HL-60/S4 (cell line): ENCODE data around the gene LBX1.
"Not testable (repeated sequence)": the region's sequence is repeated elsewhere in the genome, so short reads cannot be mapped to it uniquely, and the experiment has no call there.

Experiments
- in situ Hi-C: fragments of 300-500 bp; cut with MboI; formaldehyde crosslinking; loops from 2 replicates; pipeline ENCODE4 v1.14.3; 2022; ENCODE audit warnings: low sequenced_read_pairs

LBX1 gene

DNA sequence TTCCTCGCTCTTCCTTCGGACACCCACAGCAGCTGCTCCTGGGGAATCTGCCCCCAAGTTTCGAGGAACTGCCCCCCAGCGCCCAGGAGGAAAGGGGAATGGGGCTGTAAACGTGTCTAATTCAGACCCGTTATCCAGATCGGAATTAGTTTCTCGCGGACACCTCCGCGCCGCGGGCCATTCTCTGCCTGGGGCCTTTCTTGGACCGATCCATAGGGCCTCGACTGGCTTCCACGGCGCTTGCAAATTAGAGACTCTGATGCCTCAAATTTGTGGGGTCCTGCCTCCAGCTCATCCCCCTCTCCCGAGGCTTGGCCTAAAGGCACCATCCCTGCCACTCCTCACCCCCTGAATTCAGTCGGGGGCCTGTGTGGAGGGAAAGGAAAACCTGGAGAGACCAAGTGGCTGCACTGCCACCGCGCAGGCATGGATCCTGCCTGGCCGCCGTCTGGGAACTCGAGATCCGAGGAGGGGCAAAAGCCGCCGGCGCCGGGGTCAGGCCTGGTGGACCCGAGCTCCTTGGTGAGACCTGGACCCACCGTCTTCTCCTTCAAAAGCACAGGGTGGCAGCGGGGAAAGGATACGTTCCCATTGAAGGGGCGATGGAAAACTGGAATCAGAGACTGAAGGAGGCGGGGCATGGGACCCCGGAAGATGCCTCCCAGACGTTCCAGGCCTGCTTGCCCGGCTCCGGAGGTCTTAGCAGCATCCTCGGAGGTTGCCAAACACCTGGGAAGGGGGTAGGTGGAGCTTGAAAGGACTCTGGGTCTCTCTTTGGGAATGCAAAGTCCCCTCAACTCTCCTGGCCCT lies 13.7 kb downstream of the LBX1 start:
- in situ Hi-C loops: loop anchor here (25.0 kb wide), 1 partner anchor 347 kb away; no protein-coding TSS in a partner anchor

DNA sequence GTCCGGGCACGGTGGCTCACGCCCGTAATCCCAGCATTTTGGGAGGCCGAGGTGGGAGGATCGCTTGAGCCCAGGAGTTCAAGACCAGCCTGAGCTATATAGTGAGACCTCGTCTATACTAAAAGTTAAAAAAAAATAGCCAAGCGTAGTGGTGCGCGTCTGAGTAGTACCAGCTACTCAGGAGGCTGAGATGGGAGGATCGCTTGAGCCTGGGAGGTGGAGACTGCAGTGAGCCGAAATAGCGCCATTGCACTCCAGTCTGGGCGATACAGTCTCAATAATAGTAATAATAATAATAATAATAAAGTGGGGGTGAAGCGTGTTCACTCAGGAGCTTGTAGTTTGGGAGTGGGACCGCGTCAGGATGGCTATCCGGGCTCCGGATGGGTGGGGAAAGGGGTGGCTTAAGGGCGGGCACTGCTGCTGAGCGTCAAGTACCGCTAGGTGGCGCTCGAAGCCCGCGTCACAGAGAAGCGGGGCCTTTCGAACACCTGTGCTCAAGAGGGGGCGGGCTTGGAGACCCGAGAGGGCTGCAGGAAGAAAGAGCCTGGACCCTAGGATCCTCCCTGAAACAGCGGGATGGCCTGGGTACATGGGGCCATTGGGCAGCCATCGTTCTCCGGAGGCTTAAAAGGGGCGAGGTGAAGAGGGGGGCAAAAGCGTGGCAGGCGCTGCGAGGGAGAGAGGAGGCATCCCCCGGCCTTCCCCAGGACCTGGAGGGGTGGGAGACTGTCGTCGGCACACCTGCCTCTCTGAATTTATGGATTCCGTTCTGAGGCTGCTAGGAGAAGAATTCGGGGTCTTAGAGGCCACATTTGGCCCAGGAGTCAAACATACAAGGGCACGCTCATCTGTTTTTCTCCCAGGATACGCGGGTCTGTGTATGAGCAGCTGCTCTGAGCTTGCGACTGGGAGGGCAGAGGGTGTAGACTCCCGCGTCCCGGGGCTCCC lies 14.5 kb downstream of the LBX1 start:
- in situ Hi-C loops: loop anchor here (25.0 kb wide), 1 partner anchor 348 kb away; no protein-coding TSS in a partner anchor

- in situ Hi-C loops: loop anchor here (25.0 kb wide), 1 partner anchor 354 kb away; no protein-coding TSS in a partner anchor
Observed at GRCh38 chr10:101208543-101208942, 20.7 kb downstream of the LBX1 start.

- in situ Hi-C loops: loop anchor here (25.0 kb wide), 1 partner anchor 355 kb away; no protein-coding TSS in a partner anchor
Observed at GRCh38 chr10:101207026-101207425, 22.2 kb downstream of the LBX1 start.

- in situ Hi-C loops: loop anchor here (25.0 kb wide), 1 partner anchor 360 kb away; no protein-coding TSS in a partner anchor
Observed at GRCh38 chr10:101202667-101203066, 26.6 kb downstream of the LBX1 start.

DNA sequence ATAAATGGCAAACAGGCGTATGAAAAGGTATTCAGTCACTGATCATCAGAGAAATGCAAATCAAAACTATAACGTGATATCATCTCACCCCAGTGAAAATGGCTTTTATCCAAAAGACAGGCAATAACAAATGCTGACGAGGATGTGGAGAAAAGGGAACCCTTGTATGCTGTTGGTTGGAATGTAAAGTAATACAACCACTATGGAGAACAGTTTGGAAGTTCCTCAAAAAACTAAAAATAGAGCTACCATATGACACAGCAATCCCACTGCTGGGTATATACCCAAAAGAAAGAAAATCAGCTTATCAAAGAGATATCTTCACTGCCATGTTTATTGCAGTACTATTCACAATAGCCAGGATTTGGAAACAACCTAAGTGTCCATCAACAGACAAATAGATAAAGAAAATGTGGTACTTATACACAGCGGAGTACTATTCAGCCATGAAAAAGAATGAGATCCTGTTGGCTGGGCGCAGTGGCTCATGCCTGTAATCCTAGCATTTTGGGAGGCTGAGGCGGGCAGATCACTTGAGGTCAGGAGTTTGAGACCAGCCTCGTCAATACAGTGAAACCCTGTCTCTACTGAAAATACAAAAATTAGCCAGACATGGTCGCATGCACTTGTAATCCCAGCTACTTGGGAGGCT lies 30.8 kb downstream of the LBX1 start:
- in situ Hi-C loops: not testable (repeated sequence)

- in situ Hi-C loops: no loop called here
Observed at GRCh38 chr10:101195921-101196320, 33.3 kb downstream of the LBX1 start.

- in situ Hi-C loops: no loop called here
Observed at GRCh38 chr10:101189461-101190401, 39.5 kb downstream of the LBX1 start.

DNA sequence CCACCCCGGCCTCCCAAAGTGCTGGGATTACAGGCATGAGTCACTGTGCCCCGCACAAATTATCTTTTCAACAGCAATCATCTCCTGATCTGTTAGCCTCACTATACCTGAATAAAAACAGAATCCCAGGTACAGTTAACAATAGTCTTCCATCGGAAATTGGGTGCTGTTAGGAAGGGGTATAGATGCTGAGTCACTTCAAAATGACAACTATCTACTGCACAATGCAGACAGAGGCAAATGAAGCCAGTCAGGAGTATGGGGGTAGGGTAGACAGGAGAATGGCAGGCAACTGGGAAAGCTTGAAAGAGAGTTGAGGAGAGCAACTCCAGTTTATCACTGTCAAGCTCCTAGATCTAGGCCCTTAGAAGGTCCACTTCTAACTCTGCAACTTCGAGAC lies 40.3 kb downstream of the LBX1 start:
- in situ Hi-C loops: no loop called here

DNA sequence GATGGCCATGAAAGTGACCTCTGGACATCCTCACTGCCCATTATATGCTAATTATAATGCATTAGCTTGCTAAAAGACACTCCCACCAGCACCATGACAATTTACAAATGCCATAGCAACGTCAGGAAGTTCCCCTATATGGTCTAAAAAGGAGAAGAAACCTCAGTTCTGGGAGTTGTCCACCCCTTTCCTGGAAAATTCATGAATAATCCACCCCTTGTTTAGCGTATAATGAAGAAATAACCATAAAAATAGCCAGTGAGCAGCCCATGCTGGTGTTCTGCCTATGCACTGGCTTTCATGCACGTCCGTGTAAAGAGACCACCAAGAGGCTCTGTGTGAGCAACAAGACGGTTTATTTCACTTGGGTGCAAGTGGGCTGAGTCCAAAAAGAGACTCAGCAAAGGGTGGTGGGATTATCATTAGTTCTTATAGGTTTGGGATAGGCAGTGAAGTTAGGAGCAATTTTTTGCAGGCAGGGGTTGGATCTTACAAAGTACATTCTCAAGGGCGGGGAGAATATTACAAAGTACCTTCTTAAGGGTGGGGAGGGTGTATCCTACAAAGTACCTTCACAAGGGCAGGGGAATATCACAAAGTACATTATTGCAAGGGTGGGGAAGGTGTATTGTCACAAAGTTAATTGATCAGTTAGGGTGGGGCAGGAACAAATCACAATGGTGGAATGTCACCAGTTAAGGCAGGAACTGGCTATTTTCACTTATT lies 45.6 kb downstream of the LBX1 start:
- in situ Hi-C loops: no loop called here

DNA sequence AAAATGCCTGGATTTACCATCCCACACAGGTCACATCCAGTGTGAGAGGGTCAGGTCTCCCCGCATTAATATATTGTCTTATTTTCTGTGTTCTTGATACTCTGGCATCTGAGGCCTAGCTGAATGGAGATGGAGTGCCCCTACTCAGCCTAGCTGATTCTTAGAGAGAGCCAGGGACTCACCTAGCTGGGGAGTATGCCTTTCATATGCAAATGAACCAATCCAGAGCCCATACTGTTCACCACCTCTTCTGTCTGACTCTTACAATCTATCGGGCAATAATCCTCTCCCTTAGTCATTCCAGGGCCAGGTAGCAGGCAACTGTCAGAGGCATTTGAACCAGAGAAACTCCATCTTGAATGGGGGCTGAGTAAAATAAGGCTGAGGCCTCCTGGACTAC lies 46.3 kb downstream of the LBX1 start:
- in situ Hi-C loops: no loop called here
